H54 (cell line): Measurements from ENCODE around the gene CEP112.

ENCODE experiments used
- DNase-seq: peaks from one replicate; pipeline ENCODE4 v3.0.0; 2011; ENCODE audit warnings: low spot score, mixed read lengths; ENCODE audit not compliant: insufficient read length
- FAIRE-seq: peaks from 3 replicates; lab custom pipeline; 2011; peaks lifted over from hg19 to GRCh38; lab: Jason Lieb, UNC
- POLR2A ChIP-seq: IDR thresholded peaks from 2 replicates; pipeline ENCODE4 v1.6.1; 2011; ENCODE audit warnings: low read depth, mild to moderate bottlenecking, low read length

CEP112 gene

DNA sequence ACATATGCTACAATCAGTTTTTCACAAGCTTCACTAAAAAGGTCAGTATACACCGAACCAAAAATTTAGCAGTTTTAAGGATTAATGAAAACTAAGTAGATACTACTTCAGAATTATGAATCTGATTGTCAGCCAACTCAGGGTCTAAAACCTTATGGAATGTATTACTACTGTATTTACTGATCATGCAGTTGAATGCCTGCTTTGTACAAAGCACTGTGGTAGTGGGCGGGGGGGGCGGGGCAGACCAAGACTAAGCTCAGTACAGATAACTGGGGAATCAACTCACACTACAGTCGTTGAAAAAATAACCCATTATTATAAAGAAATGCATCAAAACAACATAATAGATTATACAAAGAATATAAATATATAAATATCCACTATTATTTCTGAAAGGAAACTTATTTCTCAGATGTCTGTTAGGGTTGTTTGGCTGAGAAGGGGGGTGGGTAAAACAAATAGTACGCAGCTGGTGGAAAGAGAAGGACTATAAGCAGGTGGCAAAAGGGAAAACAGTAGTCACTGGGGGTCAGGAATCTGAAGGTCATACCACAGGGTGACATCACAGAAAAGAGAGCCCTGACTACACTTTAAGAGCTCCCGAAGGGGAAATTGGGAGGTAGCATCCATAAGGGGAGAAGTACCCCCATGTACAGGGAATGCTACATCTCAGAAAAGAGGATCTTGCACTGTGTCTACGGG is 521.1 kb downstream of the CEP112 start:
- no peak for TF ChIP-seq POLR2A
- FAIRE-seq = no peak
- no peak for DNase-seq

DNA sequence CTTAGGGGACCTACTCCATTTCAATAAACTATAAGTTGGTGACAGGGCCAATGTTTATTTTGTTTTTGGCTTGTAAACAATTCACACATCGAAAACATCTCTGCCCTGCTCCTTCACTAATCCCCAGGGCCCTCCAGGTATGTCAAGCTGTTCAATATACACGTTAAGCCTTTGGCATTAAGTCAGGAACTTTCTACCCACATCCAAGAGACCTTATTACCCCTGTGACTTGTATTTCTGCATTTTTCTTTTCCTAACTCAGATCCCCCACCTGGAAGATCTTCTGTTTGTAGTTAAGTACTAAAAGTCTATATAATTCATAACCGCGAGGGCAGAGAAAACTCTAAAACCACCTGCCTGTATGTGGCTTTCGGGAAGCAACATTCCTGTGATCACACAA is 523.7 kb downstream of the CEP112 start:
- DNase-seq = no peak
- no peak for FAIRE-seq
- TF ChIP-seq POLR2A = no peak

DNA sequence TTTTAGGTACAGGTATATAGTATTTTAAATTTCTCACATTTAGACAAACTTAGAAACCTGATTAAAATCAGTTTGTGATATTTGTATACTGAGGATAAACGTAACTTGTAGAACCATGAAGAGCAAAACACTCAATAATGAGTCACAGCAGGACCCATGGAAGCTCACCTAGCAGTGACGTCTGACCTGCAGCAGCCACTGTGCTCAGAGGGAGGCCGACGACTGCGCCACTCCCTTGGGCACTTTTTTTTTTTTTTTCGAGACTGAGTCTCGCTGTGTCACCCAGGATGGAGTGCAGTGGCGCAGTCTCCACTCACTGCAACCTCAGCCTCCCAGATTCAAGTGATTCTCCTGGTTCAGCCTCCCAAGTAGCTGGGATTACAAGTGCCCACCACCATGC is 524.3 kb downstream of the CEP112 start:
- FAIRE-seq (no peak), DNase-seq (no peak)
- no peak for TF ChIP-seq POLR2A

DNA sequence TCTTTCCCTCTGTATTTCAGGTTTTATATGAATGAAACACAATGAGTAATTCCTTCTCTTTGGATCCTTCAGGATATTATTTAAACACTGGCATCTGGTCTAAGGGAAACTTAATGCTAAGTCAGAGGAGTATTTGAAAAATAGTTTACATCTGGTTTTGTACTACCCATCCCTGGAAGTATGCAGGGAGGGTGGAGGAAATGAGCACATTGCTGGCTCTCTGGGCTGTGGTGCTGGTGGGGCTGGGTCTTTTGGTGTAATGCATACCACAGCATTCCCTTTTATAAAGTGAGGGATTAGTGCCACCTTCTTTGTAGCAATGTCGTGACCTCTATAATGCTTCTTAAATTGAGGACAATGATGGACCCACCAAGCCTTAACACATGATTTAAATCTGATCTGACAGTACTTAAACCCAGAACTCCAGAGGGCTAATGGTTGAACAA is 525.0 kb downstream of the CEP112 start:
- no peak for DNase-seq
- FAIRE-seq = no peak
- TF ChIP-seq POLR2A = no peak

DNA sequence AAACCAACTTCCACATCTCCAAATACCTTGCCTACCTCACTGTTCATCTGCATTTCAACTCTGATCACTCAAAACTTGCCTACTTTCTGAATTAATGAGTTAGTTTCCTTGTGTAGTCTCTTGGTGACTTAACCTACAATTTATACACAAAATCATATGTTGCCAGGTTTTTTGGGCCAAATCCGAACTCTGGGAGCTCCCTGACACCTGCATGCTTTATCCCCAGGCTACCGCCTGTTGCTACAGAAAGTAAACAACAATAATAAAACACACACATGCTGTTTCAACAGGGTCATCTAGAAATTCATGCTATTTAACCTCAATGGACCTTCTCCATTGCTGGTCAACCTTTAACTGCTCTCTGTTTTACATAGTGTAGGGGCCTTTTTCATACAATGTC is 526.0 kb downstream of the CEP112 start:
- FAIRE-seq = no peak
- no peak for TF ChIP-seq POLR2A
- DNase-seq = no peak

DNA sequence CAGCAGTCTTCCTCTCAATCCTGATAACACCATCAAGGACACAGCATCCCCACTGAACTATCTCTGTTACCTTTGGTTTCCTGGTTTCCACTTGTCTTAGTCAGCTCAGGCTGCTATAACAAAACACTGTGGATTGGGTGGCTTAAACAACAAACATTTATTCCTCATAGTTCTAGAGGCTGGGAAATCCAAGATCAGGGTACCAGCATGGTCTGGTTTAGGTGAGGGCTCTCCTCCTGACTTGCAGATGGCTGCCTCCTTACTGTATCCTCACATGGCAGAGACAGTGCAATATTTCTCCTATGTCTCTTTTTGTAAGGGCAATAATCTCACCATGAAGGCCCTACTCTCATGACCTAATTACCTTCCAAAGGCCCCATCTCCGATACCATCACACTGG is 527.2 kb downstream of the CEP112 start:
- no peak for TF ChIP-seq POLR2A
- FAIRE-seq = no peak
- no peak for DNase-seq

DNA sequence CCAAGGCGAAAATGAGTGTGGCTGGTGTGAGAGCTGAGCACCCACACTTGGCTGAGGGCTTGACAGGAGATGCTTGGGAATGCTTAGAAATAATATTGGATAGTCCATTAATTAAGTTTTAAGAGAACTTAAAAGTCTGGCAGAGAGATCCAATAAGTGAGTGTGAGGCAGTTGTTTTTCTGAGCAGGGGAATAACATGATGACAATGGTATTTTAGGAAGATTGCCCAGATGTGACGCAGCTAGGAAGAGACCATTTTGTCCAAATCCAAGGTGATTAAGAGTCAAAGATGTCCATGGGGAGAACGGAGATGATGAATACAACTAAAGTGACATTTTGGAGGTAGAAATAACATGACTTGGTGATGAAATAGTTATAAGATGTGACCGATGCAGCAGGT is 527.7 kb downstream of the CEP112 start:
- no peak for FAIRE-seq
- DNase-seq = no peak
- TF ChIP-seq POLR2A = no peak

DNA sequence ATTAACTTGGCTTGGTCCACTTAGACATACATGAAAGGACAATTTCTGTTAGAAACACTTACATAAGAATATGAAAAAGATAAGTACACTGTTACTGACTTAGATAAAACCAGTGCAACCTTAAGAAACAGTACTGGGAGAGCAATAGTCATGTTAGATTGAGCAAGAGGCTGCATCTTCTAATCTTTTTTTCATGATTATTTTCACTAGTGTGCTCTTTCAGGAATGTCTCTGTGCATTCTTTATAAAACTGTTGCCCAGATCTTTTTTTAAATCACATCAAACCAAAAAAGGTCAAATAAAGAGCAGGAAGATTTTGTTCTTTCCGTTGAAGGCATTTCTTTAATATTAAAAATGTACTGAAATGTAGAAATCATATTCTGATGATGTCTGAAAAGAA is 529.7 kb downstream of the CEP112 start:
- no peak for FAIRE-seq
- no peak for TF ChIP-seq POLR2A
- no peak for DNase-seq

DNA sequence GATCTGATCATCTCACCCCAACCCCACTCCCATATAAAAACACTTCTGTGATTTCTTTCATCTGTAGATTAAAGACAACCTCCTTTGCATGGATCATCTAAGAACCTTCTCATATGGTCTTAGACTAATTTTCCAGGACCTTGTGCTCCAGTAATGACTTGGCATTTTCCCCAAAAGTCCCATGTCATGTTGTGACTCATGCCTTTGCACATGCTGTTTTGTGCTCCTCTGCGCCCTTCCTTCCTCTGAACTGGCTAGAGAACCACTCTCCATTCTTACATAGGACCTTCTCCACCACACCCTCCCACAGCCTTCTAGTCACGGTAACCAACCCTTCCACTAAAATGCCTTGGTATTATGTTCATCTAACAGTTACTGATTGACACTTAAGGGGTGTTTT is 531.0 kb downstream of the CEP112 start:
- no peak for TF ChIP-seq POLR2A
- FAIRE-seq (no peak), DNase-seq (peak; percentile 19)

DNA sequence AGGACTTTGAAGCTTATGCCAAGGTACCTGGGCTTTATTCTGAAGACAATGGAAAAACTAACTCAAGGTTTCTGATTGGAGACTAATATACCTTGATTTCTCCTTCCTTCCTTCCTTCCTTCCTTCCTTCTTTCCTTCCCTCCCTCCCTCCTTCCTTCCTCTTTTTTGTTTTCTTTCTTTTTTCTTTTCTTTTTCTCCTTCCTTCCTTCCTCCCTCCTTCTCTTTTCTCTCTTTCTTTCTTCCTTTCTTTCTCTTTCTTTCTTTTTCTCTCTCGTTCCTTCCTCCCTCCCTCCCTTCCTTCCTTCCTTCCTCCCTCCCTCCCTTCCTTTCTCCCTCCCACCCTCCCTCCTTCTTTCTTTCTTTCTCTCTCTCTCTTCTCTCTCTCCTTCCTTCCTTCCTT is 531.9 kb downstream of the CEP112 start:
- TF ChIP-seq POLR2A = no peak

DNA sequence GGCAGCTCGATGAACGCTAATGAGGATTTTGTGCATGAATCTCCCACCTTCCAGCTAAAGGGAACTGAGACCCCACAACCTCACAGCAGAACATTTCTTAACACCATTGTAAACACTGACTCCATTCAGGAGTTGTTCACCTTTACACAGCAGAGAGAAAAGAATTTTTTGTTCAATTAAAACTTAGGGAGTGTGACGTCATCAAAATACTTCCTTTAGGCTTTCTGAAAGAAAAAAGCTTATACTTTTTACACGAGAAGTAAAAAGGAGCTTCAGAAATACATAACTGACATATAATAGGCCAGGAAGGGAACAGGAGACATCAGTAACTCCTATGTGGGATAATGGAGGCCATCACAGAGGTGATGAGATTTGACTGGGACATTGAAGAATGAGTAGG is 532.4 kb downstream of the CEP112 start:
- TF ChIP-seq POLR2A = no peak
- no peak for DNase-seq
- FAIRE-seq = no peak

More for the DNA sequence above, 531.9 kb downstream of the CEP112 start:
- FAIRE-seq (no peak), DNase-seq (no peak)

DNA sequence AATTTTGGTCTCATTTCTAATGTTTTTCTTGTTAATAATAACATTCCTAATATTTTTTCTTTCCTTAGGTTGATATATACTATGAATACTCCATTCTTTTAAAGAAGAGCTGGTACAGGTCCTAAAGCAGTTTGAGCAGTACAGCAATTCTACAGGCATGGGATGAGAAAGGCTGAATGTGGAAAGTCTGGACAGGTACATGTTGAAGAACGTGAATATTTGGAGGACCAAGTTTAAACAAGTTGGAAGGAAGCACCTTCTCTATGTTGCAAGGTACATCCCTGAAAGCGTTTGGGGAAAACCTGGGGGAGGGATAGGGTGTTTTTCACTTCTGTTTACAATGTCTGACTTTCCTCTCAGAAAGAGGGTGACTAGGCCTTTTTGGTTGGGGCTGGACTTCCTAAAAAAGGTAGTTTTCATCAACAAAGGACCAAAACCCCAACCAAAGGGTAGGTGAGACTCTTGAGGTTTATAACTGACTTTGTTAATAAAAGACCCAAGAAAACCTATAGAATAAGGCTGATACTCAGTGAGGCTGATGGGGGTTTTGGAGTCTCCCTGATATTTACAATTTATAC is 534.6 kb downstream of the CEP112 start:
- TF ChIP-seq POLR2A = no peak
- no peak for DNase-seq
- FAIRE-seq = no peak

DNA sequence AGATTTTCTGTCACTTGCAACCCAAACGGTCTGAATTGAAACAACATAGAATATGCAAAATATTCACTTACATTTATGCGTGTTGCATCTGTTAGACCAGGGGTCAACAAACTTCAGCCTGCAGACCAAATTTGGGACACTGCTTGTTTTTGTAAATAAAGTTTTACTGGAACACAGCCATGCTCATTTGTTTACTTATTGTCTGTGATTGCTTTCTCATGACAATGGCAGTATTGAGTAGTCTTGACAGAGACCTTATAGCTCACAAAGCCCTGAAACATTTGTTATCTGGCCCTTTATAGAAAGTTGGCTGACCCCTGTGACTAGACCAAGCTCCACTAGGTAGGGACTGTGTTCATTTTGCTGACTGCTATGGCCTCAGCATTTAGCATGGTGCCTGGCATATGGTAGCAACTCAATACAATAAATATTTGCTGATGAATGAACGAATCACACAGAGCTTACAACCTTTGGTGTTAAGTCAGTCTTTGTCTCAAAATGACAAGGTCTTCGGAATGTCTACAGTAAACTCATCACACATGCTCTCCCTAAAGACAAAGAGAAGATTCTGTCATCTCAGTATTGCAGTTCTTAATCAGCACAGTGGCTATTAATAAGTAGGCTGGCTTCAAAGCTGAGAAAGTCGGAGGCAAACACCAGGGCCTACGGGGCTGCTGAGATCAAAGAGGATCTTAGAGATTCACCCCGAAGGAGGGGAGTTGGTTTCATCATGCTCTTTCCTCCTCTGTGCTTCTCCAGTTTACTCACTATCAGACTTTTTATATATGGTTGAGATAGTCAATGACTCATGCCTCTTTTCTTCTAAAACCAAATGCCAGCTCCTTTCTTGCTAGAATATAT is 535.3 kb downstream of the CEP112 start:
- DNase-seq (no peak), FAIRE-seq (no peak)
- no peak for TF ChIP-seq POLR2A

DNA sequence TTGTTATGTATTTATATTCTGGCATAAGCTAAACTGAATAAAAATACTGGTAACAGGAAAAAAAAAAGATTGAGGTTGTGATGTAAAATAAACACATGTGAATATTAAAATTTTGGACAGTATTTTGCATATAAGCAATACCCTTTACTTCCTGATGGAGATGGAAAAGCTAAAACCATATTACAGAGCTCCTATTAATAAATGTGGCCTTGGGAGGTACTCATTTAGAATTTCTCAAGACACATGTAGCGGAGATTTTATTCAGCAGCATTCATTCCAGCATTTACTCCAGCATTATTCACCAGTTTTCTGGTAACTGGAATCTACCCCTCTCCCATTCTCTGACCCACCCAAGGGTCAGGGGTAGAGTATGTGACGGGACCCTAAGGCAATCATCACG is 536.2 kb downstream of the CEP112 start:
- FAIRE-seq = no peak
- DNase-seq = no peak
- TF ChIP-seq POLR2A = no peak
